NCI-H146 (cell line): ENCODE results near the gene CHRM1.
"Not testable (repeated sequence)": the region's sequence is repeated elsewhere in the genome, so short reads cannot be mapped to it uniquely, and the experiment has no call there.

Source experiments
- DNase-seq: peaks from one replicate; lab custom pipeline; 2025; lab: John Stamatoyannopoulos, UW

Gene CHRM1, protein sequence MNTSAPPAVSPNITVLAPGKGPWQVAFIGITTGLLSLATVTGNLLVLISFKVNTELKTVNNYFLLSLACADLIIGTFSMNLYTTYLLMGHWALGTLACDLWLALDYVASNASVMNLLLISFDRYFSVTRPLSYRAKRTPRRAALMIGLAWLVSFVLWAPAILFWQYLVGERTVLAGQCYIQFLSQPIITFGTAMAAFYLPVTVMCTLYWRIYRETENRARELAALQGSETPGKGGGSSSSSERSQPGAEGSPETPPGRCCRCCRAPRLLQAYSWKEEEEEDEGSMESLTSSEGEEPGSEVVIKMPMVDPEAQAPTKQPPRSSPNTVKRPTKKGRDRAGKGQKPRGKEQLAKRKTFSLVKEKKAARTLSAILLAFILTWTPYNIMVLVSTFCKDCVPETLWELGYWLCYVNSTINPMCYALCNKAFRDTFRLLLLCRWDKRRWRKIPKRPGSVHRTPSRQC

DNA sequence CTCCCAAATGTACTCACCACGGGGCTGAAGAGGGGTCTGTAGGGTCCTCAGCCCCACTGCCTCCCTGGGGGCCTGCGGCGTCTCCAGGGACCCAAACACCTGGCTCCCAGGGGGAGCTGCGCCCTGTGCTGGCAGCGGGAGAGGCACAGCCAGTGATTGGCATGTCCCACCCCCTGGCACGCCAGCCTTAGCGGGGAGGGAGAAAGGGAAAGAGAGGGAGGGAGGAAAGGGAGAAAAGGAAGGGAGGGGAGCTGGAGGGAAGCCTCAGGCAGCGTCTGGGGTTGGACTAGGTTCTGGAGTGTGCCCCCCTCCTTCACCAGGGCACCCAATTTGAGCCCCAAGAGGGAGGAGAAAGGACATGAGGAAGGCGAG, at the start of gene CHRM1:
Gene CHRM1 (minus strand): TSS at position 163 of the 372 bp plus-strand sequence. CDS start 10,263 bp downstream, outside the sequence.
- no peak for DNase-seq

DNA sequence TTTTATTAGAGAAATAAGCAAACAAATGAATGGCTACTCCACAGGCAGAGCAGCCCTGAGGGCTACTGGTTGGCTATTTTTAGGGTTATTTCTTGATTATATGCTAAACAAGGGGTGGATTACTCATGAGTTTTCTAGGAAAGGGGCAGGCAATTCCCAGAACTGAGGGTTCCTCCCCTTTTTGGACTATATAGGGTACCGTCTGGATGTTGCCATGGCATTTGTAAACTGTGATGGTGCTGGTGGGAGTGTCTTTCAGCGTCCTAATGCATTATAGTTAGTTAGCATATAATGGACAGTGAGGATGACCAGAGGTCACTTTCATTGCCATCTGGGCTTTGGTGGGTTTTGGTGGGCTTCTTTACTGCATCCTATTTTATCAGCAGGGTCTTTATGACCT, 44.4 kb upstream of the CHRM1 start:
- DNase-seq: no peak

DNA sequence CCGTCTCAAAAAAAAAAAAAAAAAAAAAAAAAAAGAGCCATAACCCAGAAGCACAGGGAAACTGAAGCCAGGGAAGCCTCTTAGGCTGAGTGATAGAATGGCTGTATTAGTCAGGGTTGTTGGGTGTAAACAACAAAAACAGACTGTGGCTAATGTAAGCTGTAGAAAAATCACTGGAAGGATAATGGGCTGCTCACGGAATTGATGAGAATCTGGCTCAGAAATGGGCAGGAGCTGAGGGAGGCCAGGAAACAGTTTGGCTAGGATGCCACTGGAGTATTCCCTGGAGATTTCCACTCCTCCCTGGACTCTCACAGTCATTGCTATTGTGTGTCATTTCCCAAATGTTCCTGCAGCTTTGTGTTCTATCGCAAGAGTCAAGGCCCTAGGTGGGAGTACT, 41.2 kb upstream of the CHRM1 start:
- DNase-seq: no peak

DNA sequence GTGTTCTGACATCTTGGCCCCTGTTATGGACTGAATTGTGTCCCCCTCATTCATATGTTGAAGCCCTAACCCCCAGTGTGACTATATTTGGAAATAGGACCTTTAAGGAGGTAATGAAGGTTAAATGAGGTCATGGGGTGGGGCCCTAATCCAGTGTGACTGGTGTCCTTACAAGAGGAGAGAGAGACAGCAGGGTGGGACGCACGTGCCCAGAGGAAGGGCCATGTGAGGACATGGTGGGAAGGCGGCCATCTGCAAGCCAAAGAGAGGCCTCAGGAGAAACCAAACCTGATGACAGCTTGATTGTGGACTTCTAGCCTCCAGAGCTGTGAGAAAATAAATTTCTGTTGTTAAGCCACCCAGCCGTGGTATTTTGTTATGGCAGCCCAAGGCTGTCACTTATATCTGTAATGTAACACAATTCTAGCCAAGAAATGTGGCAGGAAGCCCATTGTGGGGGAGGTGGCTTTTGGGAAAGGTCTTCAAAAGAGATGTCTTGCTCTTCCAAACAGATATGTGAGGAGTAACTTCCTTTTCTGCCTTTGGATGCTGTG, 39.9 kb upstream of the CHRM1 start:
- no peak for DNase-seq

DNA sequence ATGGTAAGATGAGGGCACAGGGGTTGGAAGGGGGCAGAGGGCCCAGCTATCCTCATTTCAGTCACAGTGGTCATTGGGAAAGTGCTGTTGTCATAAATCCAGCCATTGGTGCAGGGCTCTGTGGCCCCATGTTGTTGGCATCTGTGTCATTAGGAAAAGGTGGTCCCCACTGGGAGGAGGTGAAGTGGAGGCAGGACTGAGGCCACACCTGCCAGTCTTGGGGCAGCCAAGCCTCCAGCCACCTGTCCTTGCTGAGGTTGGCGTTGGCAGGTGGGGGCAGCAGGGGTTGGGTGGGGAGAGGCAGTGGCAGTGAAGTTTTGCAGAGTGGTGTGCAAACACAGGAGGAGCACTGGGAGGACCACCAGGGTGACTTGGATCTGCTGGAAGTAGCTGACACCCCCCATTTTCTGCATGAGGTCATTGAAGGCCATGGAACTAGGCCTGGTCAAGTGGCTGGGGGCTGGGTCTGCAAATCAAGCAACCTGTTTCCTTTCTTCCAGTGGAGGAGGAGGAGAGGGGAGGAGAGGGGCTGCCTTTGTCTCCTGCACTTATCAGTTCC, 38.3 kb upstream of the CHRM1 start:
- no peak for DNase-seq

DNA sequence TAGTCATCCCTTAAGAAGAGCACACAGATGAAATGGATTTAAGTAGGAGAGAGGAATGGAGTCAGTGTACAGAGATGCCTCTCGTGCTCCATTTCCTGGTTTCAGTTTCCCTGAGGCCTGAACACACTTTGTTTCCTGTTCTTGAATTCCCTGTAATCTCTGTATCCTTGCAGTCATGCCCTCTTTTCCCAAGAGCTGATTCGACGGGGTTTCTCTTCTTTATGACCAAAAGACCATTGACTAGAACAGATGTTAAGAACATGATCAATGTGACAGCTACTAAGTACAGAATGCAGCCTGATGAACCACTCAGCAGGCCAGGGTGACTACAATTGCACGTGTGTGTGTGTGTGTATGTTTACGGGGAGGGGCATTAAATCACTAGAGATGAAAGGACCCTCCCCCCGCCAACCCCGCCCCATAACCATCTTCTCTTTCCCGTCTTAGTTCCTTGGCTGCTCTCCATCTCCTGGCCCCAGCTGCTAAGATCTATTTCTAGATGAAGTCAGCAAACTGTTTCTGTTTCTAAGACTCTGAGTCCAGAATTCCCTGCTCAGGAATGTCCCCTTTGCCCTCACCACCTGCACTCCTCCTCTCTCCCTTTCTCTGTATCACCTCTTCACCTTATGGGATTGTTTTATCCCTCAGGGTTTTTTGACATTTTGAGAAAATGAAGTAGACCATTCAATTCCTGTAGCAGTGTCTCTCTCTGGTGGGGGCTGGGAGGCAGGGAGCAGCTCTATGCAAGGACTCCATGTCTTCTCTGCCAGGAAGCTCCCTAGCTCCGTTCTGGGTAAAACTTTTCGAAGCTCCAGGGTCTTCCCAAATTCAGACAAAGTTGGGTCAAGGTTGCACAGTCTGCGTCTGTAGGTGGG, 37.6 kb upstream of the CHRM1 start:
- no peak for DNase-seq

DNA sequence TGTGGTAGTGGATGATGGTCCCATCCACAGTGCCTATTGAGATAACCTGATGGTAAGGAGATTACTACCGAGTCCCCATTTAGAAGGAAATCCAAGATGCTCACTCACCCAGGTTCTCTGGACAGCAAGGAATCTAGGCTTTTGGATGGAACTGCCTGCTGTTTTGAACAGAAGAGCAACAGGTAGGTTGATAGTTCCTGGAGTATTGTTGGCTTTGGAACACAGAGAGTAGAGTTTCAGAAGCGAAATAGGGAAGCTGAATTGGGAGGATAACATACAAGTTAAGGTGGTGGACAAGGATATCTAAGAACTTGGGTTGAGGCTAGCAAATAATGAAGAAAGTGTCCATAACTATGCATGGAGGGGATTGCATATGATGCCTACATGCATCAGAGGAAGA, 36.0 kb upstream of the CHRM1 start:
- no peak for DNase-seq

DNA sequence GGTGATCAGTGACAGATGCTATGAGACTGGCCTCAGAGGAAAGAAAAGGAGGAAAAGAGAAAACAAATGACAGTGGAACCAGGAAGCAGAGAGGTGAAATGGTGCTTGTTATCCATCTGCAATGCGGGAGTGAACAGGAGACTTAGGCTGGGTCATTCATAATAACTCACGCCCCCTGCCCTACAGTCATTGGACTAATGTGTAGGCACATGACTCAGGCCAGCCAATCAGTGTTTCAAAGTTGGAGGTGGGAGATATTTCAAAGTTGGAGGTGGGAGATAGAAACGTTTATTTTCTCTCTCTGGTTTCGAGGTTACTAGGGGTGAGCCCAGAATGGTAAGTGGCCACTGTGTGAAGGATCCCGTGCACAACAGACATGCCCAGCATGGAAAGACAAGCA, 33.3 kb upstream of the CHRM1 start:
- no peak for DNase-seq

DNA sequence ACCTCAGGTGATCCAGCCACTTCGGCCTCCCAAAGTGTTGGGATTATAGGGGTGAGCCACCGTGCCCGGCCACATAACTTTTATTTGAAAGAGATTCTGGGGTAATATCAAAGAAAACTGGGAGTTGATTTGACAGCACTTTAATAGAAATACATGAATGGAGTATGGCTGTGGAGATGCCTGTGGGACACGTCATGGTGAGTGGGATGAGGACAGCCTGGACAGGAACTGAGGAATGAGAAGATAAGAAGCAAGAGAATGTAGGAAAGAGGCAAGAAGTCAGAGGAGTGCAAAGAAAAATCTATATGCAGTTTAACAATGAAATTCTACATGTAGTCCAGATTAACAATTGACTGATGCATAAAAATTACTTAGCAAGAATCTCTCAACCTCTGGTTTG, 32.6 kb upstream of the CHRM1 start:
- DNase-seq: no peak

DNA sequence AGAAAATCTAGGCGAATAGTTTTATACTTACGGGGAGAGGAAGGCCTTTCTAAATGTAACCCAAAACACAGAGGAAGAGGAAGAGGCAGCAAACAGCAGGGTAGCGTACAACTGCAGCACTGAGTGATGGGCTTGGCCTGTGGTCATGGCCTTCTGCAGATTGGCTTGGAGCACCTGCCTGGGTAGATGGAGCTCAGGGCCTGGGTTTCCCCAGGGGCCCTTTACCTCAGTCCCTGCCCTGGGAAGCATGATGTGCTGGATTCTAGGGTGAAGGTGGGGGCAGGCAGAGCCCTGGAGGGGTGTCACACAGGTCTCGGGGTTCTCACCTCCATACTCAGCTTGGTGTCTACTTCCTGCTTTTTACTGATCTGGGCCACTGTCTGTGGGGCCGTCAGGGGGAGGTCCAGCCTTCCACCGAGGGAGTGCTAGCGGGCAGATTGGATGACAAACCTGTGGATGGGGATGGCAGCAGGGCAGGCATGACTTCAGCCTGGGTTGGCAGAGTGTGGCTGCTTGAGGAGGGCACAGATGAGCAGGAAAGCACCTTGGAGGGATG, 27.7 kb upstream of the CHRM1 start:
- no peak for DNase-seq

DNA sequence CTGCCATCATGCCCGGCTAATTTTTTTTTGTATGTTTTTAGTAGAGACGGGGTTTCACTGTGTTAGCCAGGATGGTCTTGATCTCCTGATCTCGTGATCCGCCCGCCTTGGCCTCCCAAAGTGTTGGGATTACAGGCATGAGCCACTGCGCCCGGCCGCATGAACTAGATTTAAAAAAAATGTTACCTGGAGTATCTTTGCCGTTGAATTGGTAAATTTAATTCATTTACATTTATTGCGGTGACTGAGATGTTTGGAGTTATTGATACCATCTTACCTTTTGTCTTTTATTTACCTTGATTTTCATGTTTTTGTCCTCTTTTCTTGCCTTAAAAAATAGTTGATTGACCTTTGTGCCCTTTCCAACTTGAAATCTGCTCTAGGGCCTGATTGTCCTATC, 24.4 kb upstream of the CHRM1 start:
- DNase-seq: not testable (repeated sequence)

DNA sequence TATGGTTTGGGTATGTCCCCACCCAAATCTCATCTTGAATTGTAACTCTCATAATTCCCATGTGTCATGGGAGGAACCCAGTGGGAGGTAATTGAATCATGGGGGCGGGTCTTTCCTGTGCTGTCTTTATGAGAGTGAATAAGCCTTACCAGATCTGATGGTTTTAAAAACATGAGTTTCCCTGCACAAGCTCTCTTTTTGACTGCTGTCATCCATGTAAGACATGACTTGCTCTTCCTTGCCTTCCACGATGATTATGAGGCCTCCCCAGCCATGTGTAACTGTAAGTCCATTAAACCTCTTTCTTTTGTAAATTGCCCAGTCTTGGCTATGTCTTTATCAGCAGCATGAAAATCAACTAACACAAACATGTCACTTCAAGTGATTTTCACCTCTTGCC, 16.4 kb upstream of the CHRM1 start:
- DNase-seq: not testable (repeated sequence)

DNA sequence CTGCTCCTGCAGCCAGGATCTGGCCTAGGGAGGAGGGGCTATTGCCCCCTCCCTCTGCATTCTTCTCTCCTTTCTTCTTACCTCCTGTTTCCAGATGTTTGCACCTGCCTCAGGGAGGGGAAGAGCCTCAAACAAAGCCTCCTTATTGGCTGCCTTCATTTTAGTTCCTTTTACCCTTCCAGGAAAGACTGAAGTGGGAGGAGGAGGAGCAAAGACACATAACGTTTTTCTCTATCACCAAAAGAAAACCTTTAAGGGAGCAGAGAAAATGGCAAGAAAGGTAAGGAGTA, 13.3 kb upstream of the CHRM1 start:
- no peak for DNase-seq

DNA sequence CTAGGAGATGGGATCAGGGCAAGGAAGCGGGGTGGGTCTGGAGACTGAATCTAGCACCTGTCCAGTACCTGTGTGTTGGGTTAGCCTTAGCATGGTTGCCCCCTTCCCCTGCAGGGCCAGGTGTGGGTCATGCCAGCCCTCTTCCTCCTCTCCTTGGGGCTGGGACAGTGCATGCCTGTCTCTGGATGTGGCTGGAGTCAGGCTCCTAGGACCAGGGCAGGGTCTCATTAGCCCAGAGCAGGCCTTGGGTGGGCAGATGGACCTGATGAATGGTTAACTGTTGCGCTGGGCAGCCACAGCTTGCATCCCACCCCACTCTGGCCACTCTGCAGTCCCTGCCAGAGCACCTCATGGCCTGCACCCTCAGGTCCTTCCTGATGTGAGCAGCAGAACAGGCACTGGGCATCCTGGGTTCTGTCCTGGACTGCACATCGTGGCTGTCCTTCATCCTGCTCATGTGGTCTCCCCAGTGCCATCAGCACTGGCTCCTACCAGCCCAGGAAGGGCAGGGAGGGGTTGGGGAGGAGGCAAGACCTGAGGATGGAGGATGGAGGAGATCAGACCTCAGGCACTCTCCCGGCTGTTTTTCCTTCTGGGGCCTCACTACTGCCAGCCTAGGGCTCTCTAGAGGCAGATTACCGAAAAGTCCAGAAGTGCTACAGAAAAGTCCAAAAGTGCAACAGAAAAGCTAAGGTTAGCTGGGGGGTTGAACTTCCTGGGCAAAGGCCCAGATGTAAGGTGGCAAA, 12.8 kb upstream of the CHRM1 start:
- no peak for DNase-seq

DNA sequence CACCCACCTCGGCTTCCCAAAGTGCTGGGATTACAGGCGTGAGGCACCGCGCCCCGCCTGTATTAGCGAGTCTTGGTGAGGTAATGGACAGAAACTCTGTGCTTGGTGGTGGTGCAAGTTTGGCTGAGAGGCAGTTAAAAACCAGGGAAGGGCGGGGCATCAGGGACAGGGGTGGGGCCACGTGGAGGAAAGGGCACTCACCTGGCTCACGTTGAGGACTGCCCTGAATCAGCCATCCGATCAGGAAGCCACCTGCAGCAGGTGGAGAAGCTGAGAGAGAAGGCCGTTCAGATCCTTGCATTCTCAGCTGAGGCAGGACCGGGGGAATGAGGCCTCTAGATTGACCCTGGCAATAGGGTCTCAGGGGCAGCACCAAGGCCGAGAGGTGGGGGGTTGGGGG, 12.1 kb upstream of the CHRM1 start:
- peak; percentile 20 for DNase-seq

DNA sequence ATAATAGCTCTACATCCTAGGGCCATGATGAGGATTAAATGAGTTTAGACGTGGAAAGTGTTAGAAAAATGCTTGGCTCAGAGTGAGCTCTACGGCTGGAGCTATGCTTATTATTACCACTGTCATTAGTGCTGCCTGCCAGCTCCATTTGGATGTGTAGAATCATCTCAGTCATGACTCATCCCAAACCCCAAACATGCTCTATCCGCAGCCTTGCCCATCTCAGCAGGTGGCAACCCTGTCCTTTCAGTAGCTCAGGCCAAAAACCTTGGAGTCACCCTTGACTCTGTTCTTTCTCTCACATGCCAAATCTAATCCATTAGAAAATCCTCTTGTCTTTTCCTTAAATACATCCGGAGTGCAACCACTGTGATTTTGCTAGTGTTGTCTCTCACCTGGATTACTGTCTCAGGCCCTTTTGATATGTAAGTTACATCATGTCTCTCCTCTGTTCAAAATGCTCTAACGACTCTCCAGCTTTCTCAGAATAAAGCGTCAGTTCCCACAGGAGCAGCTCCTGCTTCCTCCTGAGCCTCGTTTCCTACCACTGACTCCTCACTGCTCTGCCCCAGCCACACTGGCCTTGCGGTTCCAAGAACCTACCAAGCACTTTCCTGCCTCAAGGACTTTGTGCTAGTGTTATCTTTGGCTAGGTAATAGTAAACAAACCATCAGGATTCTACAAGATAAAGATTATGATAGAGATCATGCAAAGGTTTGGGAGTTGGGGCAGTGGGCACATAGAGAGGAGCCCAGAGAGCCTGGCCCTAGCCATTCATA, 10.5 kb upstream of the CHRM1 start:
- DNase-seq: no peak

DNA sequence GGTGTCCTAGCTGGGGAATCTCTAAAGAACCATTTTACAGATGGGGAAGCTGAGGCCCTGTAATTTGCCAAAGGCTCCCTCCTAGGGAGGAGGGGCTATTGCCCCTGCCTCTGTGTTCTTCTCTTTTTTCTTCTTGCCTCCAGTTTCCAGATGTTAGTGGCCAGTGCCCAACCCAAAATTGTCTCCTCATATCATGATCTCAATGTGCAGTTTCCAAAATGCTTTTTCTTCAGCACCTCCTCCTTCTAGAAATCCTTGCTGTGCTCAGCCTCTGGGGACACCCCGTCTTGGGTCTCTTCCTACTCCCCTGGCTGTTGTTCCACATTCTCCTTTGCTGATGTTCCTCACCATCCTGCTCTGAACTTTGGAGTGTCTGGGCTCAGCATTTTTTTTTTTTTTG, 9.5 kb upstream of the CHRM1 start:
- DNase-seq: no peak

DNA sequence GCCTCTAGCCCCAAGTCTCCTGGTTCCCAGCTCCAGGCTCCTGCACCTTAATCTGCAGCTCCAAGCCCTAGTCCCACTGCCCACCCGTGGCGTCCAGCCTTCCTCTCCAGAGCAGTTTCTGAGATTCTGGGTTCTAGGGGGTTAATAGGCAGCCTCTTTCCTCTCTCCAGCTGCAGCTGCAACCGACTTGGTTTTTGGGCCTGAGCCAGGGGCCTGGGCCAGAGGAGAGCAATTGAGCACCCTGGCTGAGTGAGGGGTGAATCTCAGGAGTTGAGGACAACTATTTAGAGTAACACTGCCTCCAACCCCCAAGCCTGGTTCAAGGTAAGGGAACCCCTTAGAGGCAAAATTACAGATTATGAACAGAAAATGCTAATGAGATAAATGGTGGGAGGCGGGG, 9.0 kb upstream of the CHRM1 start:
- DNase-seq: no peak

DNA sequence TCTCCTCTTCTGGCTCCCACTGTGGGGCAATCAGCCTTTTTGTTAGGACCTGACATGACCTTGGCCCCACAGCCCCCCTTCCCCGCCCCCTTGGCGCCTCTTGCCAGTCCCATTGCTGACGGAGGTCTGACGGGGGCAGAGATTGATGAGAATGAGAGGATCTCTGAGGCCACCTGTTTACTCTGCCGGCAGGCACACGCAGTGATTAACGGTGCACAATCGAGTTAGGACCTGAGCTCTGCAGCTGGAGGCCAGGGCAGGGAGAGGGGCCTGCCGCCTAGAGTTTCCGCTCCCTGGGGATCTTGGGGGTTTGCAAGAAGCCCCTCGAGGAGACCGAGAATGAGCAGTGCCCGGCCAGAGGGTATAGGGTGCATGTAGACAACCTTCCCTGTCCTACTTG, 6.8 kb upstream of the CHRM1 start:
- peak; percentile 11 for DNase-seq

DNA sequence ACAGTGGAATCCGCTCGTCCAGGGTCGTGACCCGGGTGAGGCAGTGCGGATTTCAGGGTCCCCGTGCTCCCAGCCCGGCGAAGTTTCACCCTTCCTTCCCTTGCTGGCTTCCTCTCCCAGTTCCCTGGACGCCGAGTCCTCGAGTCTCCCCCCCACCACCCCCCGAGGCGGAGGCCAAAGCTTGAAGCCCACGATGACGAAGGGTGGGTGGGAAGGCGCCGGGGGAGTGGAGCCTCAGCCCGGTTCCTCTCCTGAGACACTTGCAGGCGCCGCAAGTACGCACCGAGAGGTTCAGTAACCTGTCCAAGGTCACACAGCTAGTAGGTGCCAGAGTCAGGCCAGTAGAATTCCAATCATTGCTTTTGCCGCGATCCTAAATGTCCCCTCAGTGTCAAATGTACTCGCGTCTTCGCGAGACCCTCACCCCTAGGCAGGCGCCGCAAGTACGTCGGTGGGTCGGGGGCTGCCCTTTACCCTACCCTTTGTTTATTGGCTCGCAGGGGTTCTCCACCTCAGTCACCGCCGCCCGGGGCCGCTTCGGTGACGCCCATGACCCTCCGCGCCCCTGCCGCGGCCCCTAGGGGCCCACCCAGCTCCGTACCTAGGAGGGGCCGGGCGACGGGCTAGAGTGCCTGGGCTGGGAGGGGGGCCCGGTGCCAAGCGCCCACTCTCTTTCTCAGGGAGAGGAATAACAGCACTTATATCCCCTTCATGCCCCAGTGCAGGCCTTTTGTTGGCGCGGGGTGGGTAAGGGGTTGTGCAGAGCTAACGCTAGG, 5.7 kb upstream of the CHRM1 start:
- DNase-seq: no peak
